Vagina (tissue), 2 donors: ENCODE measurements around the gene DDIAS.
"Not testable (repeated sequence)": the region's sequence is repeated elsewhere in the genome, so short reads cannot be mapped to it uniquely, and the experiment has no call there.

ENCODE experiments used
- CTCF ChIP-seq, 3 experiments: fragments of 450-650 bp in 2 of 3; fragments of 200-600 bp in 1 of 3; sonication (generic) in 1 of 3; IDR thresholded peaks; one replicate each; pipeline ENCODE4 v1.5.1; 2017 to 2019; ENCODE audit warnings: antibody characterized with exemption in 3 of 3, mild to moderate bottlenecking in 2 of 3, moderate library complexity in 2 of 3
- POLR2AphosphoS5 ChIP-seq, 2 donors: sonication (generic); formaldehyde crosslinking; IDR thresholded peaks; one replicate each; pipeline ENCODE4 v1.9.0; 2017; ENCODE audit warnings: antibody characterized with exemption in 2 of 2, mild to moderate bottlenecking in 2 of 2, low read depth in 1 of 2; ENCODE audit not compliant: insufficient read depth in 1 of 2

GRCh38 chr11:82955736-82956453 is 54.4 kb downstream of the DDIAS start:
- not testable (repeated sequence) for TF ChIP-seq CTCF (IDR thresholded peaks at IDR 0.05); POLR2AphosphoS5 (IDR thresholded peaks at IDR 0.05; ENCODE audit: insufficient read depth in 1 of 2, low read depth in 1 of 2)
